MCF 10A (cell line): ENCODE data around the gene SEMA6C. TPM values are rescaled to one million over a fixed set of nuclear protein-coding genes. Genes with fewer than 3 reads are reported as not detected.

Experiments used
- BruUV-seq: library from RNA; stranded (reverse); fragments of 400-500 nt; replicated peaks from 2 replicates; lab custom pipeline; 2021; lab: Mats Ljungman, UMichigan
- CTCF ChIA-PET: fragments of 300-600 bp; sonication (Branson Sonifier 250); formaldehyde crosslinking; extraction: SDS; loops from one replicate; lab custom pipeline; 2021; ENCODE audit warnings: antibody characterized with exemption, inconsistent platforms; lab: Yijun Ruan, JAX
- POLR2A ChIA-PET: fragments of 300-600, 350-650 bp; sonication (Branson Sonifier 250); formaldehyde crosslinking; extraction: SDS; loops from one replicate; lab custom pipeline; 2020; ENCODE audit warnings: antibody characterized with exemption, inconsistent platforms; lab: Yijun Ruan, JAX
- DNase-seq: peaks from one replicate; pipeline ENCODE4 v3.0.0-alpha.2; 2018; ENCODE audit not compliant: unreplicated experiment
- H3K27ac Mint-ChIP-seq: one replicate; pipeline ENCODE4 v1.8.0; 2022; ENCODE audit warnings: mild to moderate bottlenecking, low read depth, mixed read lengths; ENCODE audit not compliant: unreplicated experiment
- H3K27me3 Mint-ChIP-seq: one replicate; pipeline ENCODE4 v1.8.0; 2022; ENCODE audit warnings: mixed read lengths; ENCODE audit not compliant: insufficient read depth, unreplicated experiment
- H3K36me3 Mint-ChIP-seq: one replicate; pipeline ENCODE4 v1.8.0; 2022; ENCODE audit warnings: mild to moderate bottlenecking, moderate library complexity, mixed read lengths; ENCODE audit not compliant: insufficient read depth, unreplicated experiment
- H3K4me1 Mint-ChIP-seq: one replicate; pipeline ENCODE4 v1.8.0; 2022; ENCODE audit warnings: mixed read lengths; ENCODE audit not compliant: insufficient read depth, unreplicated experiment
- H3K4me3 Mint-ChIP-seq: one replicate; pipeline ENCODE4 v1.8.0; 2022; ENCODE audit warnings: mild to moderate bottlenecking, moderate library complexity, mixed read lengths; ENCODE audit not compliant: unreplicated experiment
- H3K9me3 Mint-ChIP-seq: one replicate; pipeline ENCODE4 v1.8.0; 2022; ENCODE audit warnings: mixed read lengths; ENCODE audit not compliant: unreplicated experiment
- CTCF ChIP-seq: fragments of 200-600 bp; IDR thresholded peaks from one replicate; pipeline ENCODE4 v1.8.0; 2022; ENCODE audit warnings: antibody characterized with exemption, mild to moderate bottlenecking; ENCODE audit not compliant: unreplicated experiment
- intact Hi-C: fragments of 100-400 bp; cut with micrococcal nuclease; formaldehyde crosslinking; loops from 2 replicates; pipeline ENCODE4 v1.14.1; 2022
- total RNA-seq: library from RNA; stranded (reverse); gene quantifications from 2 replicates; pipeline ENCODE4 v1.2.3, GENCODE V29; 2022

SEMA6C gene
- total RNA-seq, 1 experiment from 2014 or later, result 2.3 TPM

- H3K9me3 Mint-ChIP-seq, result no peaks in the 10 kb centered on the region
- peaks cover 46% of the 10 kb centered on the region for H3K36me3 Mint-ChIP-seq
- intact Hi-C loops, result no loop called here
- no peak for TF ChIP-seq CTCF
- peak; percentile 32 for DNase-seq
- POLR2A ChIA-PET, result interaction anchor here (0.6 to 4.8 kb wide), 20 partner anchors 9 to 284 kb away, joined by 3 to 91 read pairs (median 4); partner anchors contain the start of genes C1orf56, GABPB2, MINDY1 and PSMD4
- peak overlapping the region; percentile 97 for H3K27ac Mint-ChIP-seq
- H3K4me1 Mint-ChIP-seq, result peaks cover 25% of the 10 kb centered on the region
- no peaks in the 10 kb centered on the region for H3K27me3 Mint-ChIP-seq
- CTCF ChIA-PET, result interaction anchor here (0.7 to 2.4 kb wide), 5 partner anchors 9 to 25 kb away, joined by 3 to 12 read pairs (median 4); partner anchors contain the start of genes TMOD4, TNFAIP8L2 and VPS72
- peak overlapping the region; percentile 87 for H3K4me3 Mint-ChIP-seq
- TSS peak; percentile 44 for BruUV-seq
Measured at GRCh38 chr1:151165281-151165737, 18.9 kb upstream of the SEMA6C start.

GRCh38 chr1:151164732-151165280 lies 18.4 kb upstream of the SEMA6C start:
- TF ChIP-seq CTCF, result no peak
- H3K27ac Mint-ChIP-seq, result peak overlapping the region; percentile 97
- H3K27me3 Mint-ChIP-seq, result no peaks in the 10 kb centered on the region
- peaks cover 50% of the 10 kb centered on the region for H3K36me3 Mint-ChIP-seq
- POLR2A ChIA-PET, result interaction anchor here (0.6 to 4.8 kb wide), 18 partner anchors 8 to 284 kb away, joined by 3 to 91 read pairs (median 4); partner anchors contain the start of genes C1orf56, GABPB2, MINDY1 and PSMD4
- intact Hi-C loops, result no loop called here
- CTCF ChIA-PET, result interaction anchor here (0.6 to 2.4 kb wide), 7 partner anchors 8 to 54 kb away, joined by 3 to 12 read pairs (median 4); partner anchors contain the start of genes TMOD4, TNFAIP8L2 and VPS72
- no peak for DNase-seq
- H3K4me3 Mint-ChIP-seq, result peak overlapping the region; percentile 87
- no peaks in the 10 kb centered on the region for H3K9me3 Mint-ChIP-seq
- no TSS peak for BruUV-seq
- peaks cover 25% of the 10 kb centered on the region for H3K4me1 Mint-ChIP-seq

- CTCF ChIA-PET, result interaction anchor here (0.7 to 7.3 kb wide), 7 partner anchors 34 to 161 kb away, joined by 3 to 158 read pairs (median 3); partner anchors contain the start of gene CDC42SE1
- intact Hi-C loops, result loop anchor here (5.0 kb wide), 1 partner anchor 462 kb away; the partner anchor contains the start of gene GOLPH3L
- peaks cover 48% of the 10 kb centered on the region for H3K36me3 Mint-ChIP-seq
- no peaks in the 10 kb centered on the region for H3K9me3 Mint-ChIP-seq
- H3K4me3 Mint-ChIP-seq, result no peak overlapping the region
- no peak for TF ChIP-seq CTCF
- no TSS peak for BruUV-seq
- H3K27ac Mint-ChIP-seq, result peak overlapping the region; percentile 49
- peaks cover 17% of the 10 kb centered on the region for H3K4me1 Mint-ChIP-seq
- DNase-seq, result no peak
- no peaks in the 10 kb centered on the region for H3K27me3 Mint-ChIP-seq
- POLR2A ChIA-PET, result interaction anchor here (0.6 to 2.1 kb wide), 3 partner anchors 56 to 122 kb away, joined by 3 to 7 read pairs (median 3); partner anchors contain the start of gene GABPB2
Measured at GRCh38 chr1:151159373-151159772, 12.9 kb upstream of the SEMA6C start.

GRCh38 chr1:151158751-151159251 lies 12.4 kb upstream of the SEMA6C start:
- H3K4me3 Mint-ChIP-seq, result no peak overlapping the region
- peaks cover 12% of the 10 kb centered on the region for H3K4me1 Mint-ChIP-seq
- no peaks in the 10 kb centered on the region for H3K27me3 Mint-ChIP-seq
- POLR2A ChIA-PET, result interaction anchor here (1.2 to 2.1 kb wide), 2 partner anchors 56 to 87 kb away, joined by 3 to 7 read pairs; partner anchors contain the start of gene GABPB2
- CTCF ChIA-PET, result interaction anchor here (0.7 to 7.3 kb wide), 7 partner anchors 33 to 161 kb away, joined by 3 to 158 read pairs (median 3); partner anchors contain the start of gene CDC42SE1
- no peak for TF ChIP-seq CTCF
- H3K27ac Mint-ChIP-seq, result peak overlapping the region; percentile 49
- DNase-seq, result no peak
- intact Hi-C loops, result loop anchor here (5.0 kb wide), 1 partner anchor 462 kb away; the partner anchor contains the start of gene GOLPH3L
- BruUV-seq, result no TSS peak
- no peaks in the 10 kb centered on the region for H3K9me3 Mint-ChIP-seq
- H3K36me3 Mint-ChIP-seq, result peaks cover 48% of the 10 kb centered on the region
